ENCODE data around the gene POLDIP3.

- TF ChIP-seq, protein P1, sequence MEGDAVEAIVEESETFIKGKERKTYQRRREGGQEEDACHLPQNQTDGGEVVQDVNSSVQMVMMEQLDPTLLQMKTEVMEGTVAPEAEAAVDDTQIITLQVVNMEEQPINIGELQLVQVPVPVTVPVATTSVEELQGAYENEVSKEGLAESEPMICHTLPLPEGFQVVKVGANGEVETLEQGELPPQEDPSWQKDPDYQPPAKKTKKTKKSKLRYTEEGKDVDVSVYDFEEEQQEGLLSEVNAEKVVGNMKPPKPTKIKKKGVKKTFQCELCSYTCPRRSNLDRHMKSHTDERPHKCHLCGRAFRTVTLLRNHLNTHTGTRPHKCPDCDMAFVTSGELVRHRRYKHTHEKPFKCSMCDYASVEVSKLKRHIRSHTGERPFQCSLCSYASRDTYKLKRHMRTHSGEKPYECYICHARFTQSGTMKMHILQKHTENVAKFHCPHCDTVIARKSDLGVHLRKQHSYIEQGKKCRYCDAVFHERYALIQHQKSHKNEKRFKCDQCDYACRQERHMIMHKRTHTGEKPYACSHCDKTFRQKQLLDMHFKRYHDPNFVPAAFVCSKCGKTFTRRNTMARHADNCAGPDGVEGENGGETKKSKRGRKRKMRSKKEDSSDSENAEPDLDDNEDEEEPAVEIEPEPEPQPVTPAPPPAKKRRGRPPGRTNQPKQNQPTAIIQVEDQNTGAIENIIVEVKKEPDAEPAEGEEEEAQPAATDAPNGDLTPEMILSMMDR (conservative IDR thresholded peaks at IDR 0.05; ENCODE audit: low read depth, low read length), result no peak
- no peak for TF ChIP-seq POLR2A (IDR thresholded peaks at IDR 0.05; ENCODE audit: low read depth, low read length)
- peak; percentile 47 for TF ChIP-seq RCOR1 (IDR thresholded peaks at IDR 0.05; ENCODE audit: insufficient replicate concordance, low read length)
- TF ChIP-seq RFX5 (IDR thresholded peaks at IDR 0.05; ENCODE audit: low read depth, low read length), result no peak
- 0 out of 2 replicates have a peak, but pooled peaks have one; percentile 8 for TF ChIP-seq RAD21 (IDR thresholded peaks at IDR 0.05; ENCODE audit: low read length)
- TF ChIP-seq CHD1 (IDR thresholded peaks at IDR 0.05; ENCODE audit: low read depth, low read length), result no peak
- TF ChIP-seq FOS (IDR thresholded peaks at IDR 0.05; ENCODE audit: low read depth, low read length), result peak; percentile 85
- TF ChIP-seq SMC3 (IDR thresholded peaks at IDR 0.05; ENCODE audit: low read depth, low read length), result peak; percentile 14; the same call in 1 of the 2 replicates
- peak; percentile 39; the same call in 1 of the 2 replicates for TF ChIP-seq MXI1 (IDR thresholded peaks at IDR 0.05; ENCODE audit: borderline replicate concordance, low read depth, low read length)
- TF ChIP-seq NFE2L2 (IDR thresholded peaks at IDR 0.05; ENCODE audit: low read depth, low read length), result no peak
- TF ChIP-seq USF2 (IDR thresholded peaks at IDR 0.05; ENCODE audit: low read depth, low read length), result no peak
- peak; percentile 85 for TF ChIP-seq MAZ (IDR thresholded peaks at IDR 0.05; ENCODE audit: borderline replicate concordance, low read depth, low read length)
Measured at GRCh38 chr22:42635531-42635930, 20.8 kb upstream of the POLDIP3 start.
